Neutrophil (primary cell): ENCODE results near the gene SOX2.

ENCODE experiments used
- H3K27ac ChIP-seq: fragments of 200-600 bp; sonication (generic); 2 replicates; pipeline ENCODE4 v1.5.1; 2016; ENCODE audit warnings: mild to moderate bottlenecking, moderate library complexity
- H3K27me3 ChIP-seq: fragments of 200-600 bp; sonication (generic); 2 replicates; pipeline ENCODE4 v1.6.0; 2016; ENCODE audit warnings: mild to moderate bottlenecking
- H3K36me3 ChIP-seq: fragments of 200-600 bp; sonication (generic); 2 replicates; pipeline ENCODE4 v1.5.1; 2017
- H3K4me1 ChIP-seq, 2 experiments: fragments of 200-600 bp in 1 of 2; sonication (generic) in 1 of 2; 1 replicate in 1 of 2; 2 replicates in 1 of 2; pipeline versions ENCODE4 v1.5.1 to v1.6.1; 2013 to 2016; ENCODE audit warnings: low read depth in 1 of 2, low read length in 1 of 2, mild to moderate bottlenecking in 1 of 2, moderate library complexity in 1 of 2; ENCODE audit not compliant: control insufficient read depth in 1 of 2, insufficient read depth in 1 of 2
- H3K4me3 ChIP-seq, 2 experiments: fragments of 200-600 bp in 1 of 2; sonication (generic) in 1 of 2; 1 replicate in 1 of 2; 2 replicates in 1 of 2; pipeline ENCODE4 v1.5.1; 2013 to 2016; ENCODE audit warnings: low read depth in 1 of 2, low read length in 1 of 2, mild to moderate bottlenecking in 1 of 2, moderate library complexity in 1 of 2
- H3K9me3 ChIP-seq: fragments of 200-600 bp; sonication (generic); 2 replicates; pipeline ENCODE4 v1.5.1; 2016
- TF ChIP-seq, protein P1 (sequence below): fragments of 200-600 bp; sonication (generic); IDR thresholded peaks from 2 replicates; pipeline ENCODE4 v1.5.1; 2016; ENCODE audit warnings: antibody characterized with exemption

Gene SOX2

DNA sequence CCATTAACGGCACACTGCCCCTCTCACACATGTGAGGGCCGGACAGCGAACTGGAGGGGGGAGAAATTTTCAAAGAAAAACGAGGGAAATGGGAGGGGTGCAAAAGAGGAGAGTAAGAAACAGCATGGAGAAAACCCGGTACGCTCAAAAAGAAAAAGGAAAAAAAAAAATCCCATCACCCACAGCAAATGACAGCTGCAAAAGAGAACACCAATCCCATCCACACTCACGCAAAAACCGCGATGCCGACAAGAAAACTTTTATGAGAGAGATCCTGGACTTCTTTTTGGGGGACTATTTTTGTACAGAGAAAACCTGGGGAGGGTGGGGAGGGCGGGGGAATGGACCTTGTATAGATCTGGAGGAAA, 1.5 kb downstream of the SOX2 start:
- Histone ChIP-seq H3K4me3 (peak overlapping the region; percentile 2 to 49), H3K27me3 (peaks cover 100% of the 10 kb centered on the region)

DNA sequence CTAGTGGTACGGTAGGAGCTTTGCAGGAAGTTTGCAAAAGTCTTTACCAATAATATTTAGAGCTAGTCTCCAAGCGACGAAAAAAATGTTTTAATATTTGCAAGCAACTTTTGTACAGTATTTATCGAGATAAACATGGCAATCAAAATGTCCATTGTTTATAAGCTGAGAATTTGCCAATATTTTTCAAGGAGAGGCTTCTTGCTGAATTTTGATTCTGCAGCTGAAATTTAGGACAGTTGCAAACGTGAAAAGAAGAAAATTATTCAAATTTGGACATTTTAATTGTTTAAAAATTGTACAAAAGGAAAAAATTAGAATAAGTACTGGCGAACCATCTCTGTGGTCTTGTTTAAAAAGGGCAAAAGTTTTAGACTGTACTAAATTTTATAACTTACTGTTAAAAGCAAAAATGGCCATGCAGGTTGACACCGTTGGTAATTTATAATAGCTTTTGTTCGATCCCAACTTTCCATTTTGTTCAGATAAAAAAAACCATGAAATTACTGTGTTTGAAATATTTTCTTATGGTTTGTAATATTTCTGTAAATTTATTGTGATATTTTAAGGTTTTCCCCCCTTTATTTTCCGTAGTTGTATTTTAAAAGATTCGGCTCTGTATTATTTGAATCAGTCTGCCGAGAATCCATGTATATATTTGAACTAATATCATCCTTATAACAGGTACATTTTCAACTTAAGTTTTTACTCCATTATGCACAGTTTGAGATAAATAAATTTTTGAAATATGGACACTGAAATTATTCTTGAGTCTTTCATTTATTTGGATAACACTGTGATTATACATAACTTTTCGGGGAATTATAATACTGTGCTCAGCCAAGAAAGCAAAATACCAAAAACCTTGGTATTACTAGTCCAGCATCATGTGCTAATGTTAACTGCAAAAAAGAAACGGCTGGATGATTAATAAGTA, 2.2 kb downstream of the SOX2 start:
- H3K4me3 ChIP-seq = no peak overlapping the region
- peaks cover 34 to 35% of the 10 kb centered on the region in 2 experiments for H3K4me1 ChIP-seq
- no peaks in the 10 kb centered on the region for H3K36me3 ChIP-seq
- H3K27ac ChIP-seq = no peak overlapping the region
- H3K9me3 ChIP-seq = no peaks in the 10 kb centered on the region
- TF ChIP-seq, protein P1, sequence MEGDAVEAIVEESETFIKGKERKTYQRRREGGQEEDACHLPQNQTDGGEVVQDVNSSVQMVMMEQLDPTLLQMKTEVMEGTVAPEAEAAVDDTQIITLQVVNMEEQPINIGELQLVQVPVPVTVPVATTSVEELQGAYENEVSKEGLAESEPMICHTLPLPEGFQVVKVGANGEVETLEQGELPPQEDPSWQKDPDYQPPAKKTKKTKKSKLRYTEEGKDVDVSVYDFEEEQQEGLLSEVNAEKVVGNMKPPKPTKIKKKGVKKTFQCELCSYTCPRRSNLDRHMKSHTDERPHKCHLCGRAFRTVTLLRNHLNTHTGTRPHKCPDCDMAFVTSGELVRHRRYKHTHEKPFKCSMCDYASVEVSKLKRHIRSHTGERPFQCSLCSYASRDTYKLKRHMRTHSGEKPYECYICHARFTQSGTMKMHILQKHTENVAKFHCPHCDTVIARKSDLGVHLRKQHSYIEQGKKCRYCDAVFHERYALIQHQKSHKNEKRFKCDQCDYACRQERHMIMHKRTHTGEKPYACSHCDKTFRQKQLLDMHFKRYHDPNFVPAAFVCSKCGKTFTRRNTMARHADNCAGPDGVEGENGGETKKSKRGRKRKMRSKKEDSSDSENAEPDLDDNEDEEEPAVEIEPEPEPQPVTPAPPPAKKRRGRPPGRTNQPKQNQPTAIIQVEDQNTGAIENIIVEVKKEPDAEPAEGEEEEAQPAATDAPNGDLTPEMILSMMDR = no peak
- H3K27me3 ChIP-seq = peaks cover 100% of the 10 kb centered on the region

More for the DNA sequence above, 1.5 kb downstream of the SOX2 start:
- Histone ChIP-seq H3K9me3 (no peaks in the 10 kb centered on the region), H3K27ac (no peak overlapping the region), H3K4me1 (peaks cover 34 to 35% of the 10 kb centered on the region in 2 experiments), H3K36me3 (no peaks in the 10 kb centered on the region)
- TF ChIP-seq, protein P1 = no peak

DNA sequence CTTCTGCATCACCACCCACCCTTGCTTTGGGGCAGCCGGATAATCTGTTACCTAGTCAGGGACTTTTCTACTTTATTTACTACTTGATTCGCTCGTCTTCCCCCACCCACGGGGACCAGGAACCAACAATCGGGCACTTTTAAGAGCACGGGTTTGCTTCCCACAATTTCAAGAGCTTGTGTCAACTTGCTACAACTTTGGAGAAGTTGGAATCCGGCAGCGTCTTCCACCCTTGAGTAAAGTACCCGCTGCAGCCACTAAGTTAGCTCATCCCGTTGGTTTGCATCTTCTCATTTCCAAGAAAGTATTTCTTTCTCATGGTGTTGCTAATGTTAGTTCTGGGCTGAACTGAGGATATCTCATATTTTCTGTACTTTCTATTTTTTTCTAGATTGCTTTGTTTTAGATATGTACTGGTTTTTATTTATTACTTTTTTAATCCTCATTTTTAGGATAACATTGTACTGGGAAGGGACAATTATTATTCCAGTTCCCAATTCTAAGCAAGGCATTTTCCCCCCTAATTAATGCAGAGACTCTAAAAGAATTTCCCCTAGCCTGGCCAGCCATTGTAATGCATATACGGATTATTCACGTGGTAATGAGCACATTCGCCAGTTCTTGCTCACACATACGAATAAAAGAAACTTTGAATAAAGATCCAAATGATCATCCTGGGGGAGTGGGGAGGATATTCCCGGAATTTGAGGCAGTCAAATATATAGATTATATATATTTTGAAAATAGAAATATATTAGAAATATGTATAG, 4.0 kb downstream of the SOX2 start:
- no peak overlapping the region for H3K4me3 ChIP-seq
- TF ChIP-seq, protein P1 = no peak

DNA sequence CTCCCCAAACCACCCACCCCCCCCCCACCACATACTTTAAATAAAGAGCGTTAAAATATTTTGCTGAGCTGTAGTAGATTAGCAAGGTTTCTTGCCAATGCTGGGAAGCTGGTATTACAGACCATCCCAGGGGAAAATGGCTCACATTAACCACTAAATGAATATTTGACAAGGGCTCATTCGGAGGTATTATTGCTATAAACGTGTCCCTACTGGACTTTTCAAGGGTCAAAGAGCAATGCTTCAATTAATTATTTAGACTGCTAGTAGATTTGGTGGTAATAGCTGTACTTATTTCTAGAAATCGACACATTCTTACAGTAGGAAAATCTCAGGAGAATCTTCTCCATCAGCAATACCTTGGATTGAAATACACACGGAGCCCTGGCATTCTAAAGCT, 5.2 kb downstream of the SOX2 start:
- TF ChIP-seq, protein P1 = no peak
- peaks cover 11 to 12% of the 10 kb centered on the region in 2 experiments for H3K4me1 ChIP-seq
- H3K4me3 ChIP-seq = no peak overlapping the region
- H3K27me3 ChIP-seq = peaks cover 100% of the 10 kb centered on the region
- H3K36me3 ChIP-seq = no peaks in the 10 kb centered on the region
- no peak overlapping the region for H3K27ac ChIP-seq
- H3K9me3 ChIP-seq = no peaks in the 10 kb centered on the region

More for the DNA sequence above, 4.0 kb downstream of the SOX2 start:
- Histone ChIP-seq H3K27ac (no peak overlapping the region), H3K27me3 (peaks cover 100% of the 10 kb centered on the region), H3K4me1 (peaks cover 22 to 24% of the 10 kb centered on the region in 2 experiments), H3K9me3 (no peaks in the 10 kb centered on the region), H3K36me3 (no peaks in the 10 kb centered on the region)

DNA sequence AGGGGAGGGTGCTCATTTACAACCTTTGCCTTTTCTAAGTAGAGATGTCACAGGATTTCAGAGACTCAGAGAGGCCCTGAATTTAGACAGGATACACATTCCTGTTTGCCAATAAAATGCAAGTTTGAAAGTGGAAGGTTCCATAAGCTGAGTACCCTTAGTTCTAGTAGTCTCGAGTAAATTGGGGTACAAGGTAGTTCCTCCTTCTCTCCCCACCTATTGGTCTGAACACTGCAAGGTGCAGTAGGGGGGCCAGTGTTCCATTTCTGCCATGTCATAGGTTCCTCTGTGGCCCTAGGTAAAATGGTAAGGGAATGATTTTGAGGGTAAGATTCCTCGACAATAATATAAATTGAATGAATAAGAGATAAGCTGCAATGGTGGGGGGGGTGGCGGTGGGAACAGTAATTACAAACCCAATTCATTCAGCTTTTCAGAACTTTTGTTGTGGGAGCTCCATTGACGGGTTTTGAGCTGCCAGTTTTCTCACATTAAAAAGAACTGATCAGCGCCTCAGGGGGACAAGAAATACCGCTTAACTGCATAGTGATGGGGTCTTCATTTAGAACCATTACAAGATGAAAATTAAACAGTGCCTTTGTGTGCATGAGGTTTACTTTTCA, 5.9 kb downstream of the SOX2 start:
- no peaks in the 10 kb centered on the region for H3K36me3 ChIP-seq
- TF ChIP-seq, protein P1 = no peak
- peaks cover 100% of the 10 kb centered on the region for H3K27me3 ChIP-seq
- H3K4me3 ChIP-seq = no peak overlapping the region
- peaks cover 5 to 7% of the 10 kb centered on the region in 2 experiments for H3K4me1 ChIP-seq
- no peaks in the 10 kb centered on the region for H3K9me3 ChIP-seq
- no peak overlapping the region for H3K27ac ChIP-seq
